Esophagus squamous epithelium (tissue), 5 donors: Measurements from ENCODE around the gene CLUH. TPM values are rescaled to one million over a fixed set of nuclear protein-coding genes. Genes with fewer than 3 reads are reported as not detected.

ENCODE experiments used
- DNase-seq: peaks from one replicate; lab custom pipeline; 2025; lab: John Stamatoyannopoulos, UW
- H3K27ac ChIP-seq, 4 donors: fragments of 200-600 bp; sonication (generic); one replicate each; pipeline ENCODE4 v1.5.1; 2016 to 2019; ENCODE audit warnings: mild to moderate bottlenecking in 1 of 4
- H3K27me3 ChIP-seq, 4 donors: fragments of 200-600 bp; sonication (generic); 1 replicate in 3 of 4; 2 replicates in 1 of 4; pipeline versions ENCODE4 v1.5.1 to v1.6.0; 2017 to 2021; ENCODE audit warnings: antibody characterized with exemption in 1 of 4
- H3K36me3 ChIP-seq, 3 donors: fragments of 200-600 bp; sonication (generic); one replicate each; pipeline ENCODE4 v1.5.1; 2016 to 2019
- H3K4me1 ChIP-seq, 3 donors: fragments of 200-600 bp; sonication (generic); one replicate each; pipeline ENCODE4 v1.5.1; 2017 to 2019
- H3K4me3 ChIP-seq, 4 donors: fragments of 200-600 bp; sonication (generic); 1 replicate in 3 of 4; 2 replicates in 1 of 4; pipeline ENCODE4 v1.5.1; 2016 to 2019; ENCODE audit warnings: mild to moderate bottlenecking in 2 of 4, moderate library complexity in 1 of 4
- H3K9me3 ChIP-seq, 3 donors: fragments of 200-600 bp; sonication (generic); one replicate each; pipeline ENCODE4 v1.5.1; 2016 to 2019
- POLR2A ChIP-seq, 4 donors: fragments of 450-650 bp; IDR thresholded peaks; one replicate each; pipeline ENCODE4 v1.6.1; 2017; ENCODE audit warnings: antibody characterized with exemption in 4 of 4, mild to moderate bottlenecking in 4 of 4, moderate library complexity in 3 of 4
- WGBS, 2 donors: methylation state at CpG; one replicate each; pipeline ENCODE4 v1.1.5; 2018; 5-methylcytosine and 5-hydroxymethylcytosine counted together
- intact Hi-C: fragments of 100-400 bp; cut with DNase I; formaldehyde crosslinking; loops from one replicate; pipeline ENCODE4 v1.15.0; 2022
- total RNA-seq, 4 donors: library from RNA; depleted of rRNA; stranded (reverse); fragments of >200 nt; gene quantifications; one replicate each; pipeline ENCODE4 v1.1.0, GENCODE V29; 2016
- TF ChIP-seq, protein P1 (sequence below), 6 experiments: fragments of 450-650 bp in 4 of 6; fragments of 200-600 bp in 2 of 6; sonication (generic) in 2 of 6; IDR thresholded peaks; one replicate each; pipeline ENCODE4 v1.5.1; 2016 to 2019; ENCODE audit warnings: antibody characterized with exemption in 6 of 6, mild to moderate bottlenecking in 4 of 6, moderate library complexity in 4 of 6
- donor health status: DM: yes; HTN: yes; CAD: no.

CLUH gene
- total RNA-seq, 4 donors from 2014 or later = 89.2 to 164 (median 136) TPM

DNA sequence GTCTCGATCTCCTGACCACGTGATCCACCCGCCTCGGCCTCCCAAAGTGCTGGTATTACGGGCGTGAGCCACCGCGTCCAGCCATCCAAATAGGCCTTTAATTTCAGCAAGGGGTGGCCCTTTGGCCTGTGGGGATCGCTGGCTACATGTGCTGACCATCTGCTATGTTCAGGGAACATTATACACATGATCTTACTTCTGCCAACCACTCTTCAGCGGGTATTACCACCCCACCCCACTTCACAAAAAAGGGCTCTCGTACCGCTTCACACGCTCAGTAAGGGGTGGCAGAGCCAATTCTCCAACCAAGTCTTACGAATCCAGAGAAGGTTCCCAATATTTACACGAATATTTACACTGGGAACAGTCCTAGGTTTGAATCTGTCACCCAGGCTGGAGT is 26.1 kb upstream of the CLUH start:
- Histone ChIP-seq H3K27ac (no peak overlapping the region), H3K4me3 (no peak overlapping the region), H3K4me1 (no peaks in the 10 kb centered on the region), H3K27me3 (peaks cover 0 to 11% (median 0%) of the 10 kb centered on the region in 4 donors), H3K9me3 (no peaks in the 10 kb centered on the region), H3K36me3 (no peaks in the 10 kb centered on the region)
- no peak for DNase-seq
- 88 to 91% methylated on average over 14 to 15 of the region's 15 CpGs for WGBS, 2 donors
- intact Hi-C loops = no loop called here
- no peak for TF ChIP-seq POLR2A (IDR thresholded peaks at IDR 0.05)
- TF ChIP-seq, protein P1, sequence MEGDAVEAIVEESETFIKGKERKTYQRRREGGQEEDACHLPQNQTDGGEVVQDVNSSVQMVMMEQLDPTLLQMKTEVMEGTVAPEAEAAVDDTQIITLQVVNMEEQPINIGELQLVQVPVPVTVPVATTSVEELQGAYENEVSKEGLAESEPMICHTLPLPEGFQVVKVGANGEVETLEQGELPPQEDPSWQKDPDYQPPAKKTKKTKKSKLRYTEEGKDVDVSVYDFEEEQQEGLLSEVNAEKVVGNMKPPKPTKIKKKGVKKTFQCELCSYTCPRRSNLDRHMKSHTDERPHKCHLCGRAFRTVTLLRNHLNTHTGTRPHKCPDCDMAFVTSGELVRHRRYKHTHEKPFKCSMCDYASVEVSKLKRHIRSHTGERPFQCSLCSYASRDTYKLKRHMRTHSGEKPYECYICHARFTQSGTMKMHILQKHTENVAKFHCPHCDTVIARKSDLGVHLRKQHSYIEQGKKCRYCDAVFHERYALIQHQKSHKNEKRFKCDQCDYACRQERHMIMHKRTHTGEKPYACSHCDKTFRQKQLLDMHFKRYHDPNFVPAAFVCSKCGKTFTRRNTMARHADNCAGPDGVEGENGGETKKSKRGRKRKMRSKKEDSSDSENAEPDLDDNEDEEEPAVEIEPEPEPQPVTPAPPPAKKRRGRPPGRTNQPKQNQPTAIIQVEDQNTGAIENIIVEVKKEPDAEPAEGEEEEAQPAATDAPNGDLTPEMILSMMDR (IDR thresholded peaks at IDR 0.05) = no peak

DNA sequence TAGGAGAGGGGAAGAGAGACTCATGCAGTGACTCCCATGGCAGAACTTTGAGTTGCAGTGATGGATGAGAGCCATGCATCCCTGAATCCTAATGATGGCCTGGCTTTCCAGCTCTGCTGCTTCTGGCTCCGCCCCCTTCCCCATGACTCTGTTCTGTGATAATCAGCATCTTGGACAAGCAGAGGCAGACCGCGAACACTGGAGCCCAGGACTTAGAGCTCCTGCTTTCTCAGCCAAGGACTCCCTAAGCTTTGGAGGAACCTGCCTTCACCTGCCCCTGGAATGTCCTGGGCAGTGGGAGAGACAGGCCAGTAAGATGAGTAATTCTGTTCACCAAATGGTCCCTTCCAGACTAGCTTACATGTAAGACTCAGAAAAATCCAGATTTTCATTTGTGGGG is 25.4 kb upstream of the CLUH start:
- DNase-seq = no peak
- Histone ChIP-seq H3K27ac (no peak overlapping the region), H3K4me3 (no peak overlapping the region), H3K9me3 (no peaks in the 10 kb centered on the region), H3K27me3 (peaks cover 0 to 9% (median 0%) of the 10 kb centered on the region in 4 donors), H3K4me1 (no peaks in the 10 kb centered on the region), H3K36me3 (no peaks in the 10 kb centered on the region)
- WGBS, 2 donors = 29 to 84% methylated on average over 3 of the region's 3 CpGs
- intact Hi-C loops = no loop called here
- TF ChIP-seq POLR2A (IDR thresholded peaks at IDR 0.05) = no peak
- TF ChIP-seq, protein P1 (IDR thresholded peaks at IDR 0.05) = no peak

DNA sequence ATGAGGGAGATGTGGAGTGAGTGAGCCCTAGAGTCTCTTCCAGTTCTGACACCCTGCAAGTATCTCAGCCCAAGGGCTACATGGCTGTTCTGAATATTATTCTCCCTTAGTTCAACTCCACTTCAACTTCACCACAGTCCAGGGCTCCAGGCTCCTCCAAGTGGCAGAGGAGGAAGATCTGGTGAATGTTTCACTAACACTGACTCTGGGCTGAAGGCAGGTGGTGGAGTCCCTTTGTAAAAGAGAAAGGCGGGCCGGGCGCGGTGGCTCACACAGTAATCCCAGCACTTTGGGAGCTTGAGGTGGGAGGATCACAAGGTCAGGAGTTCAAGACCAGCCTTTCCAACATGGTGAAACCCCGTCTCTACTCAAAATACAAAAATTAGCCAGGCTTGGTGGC is 24.3 kb upstream of the CLUH start:
- no peak for DNase-seq
- no peak overlapping the region for H3K4me3 ChIP-seq
- no peak overlapping the region for H3K27ac ChIP-seq
- TF ChIP-seq POLR2A (IDR thresholded peaks at IDR 0.05) = no peak
- TF ChIP-seq, protein P1 (IDR thresholded peaks at IDR 0.05) = no peak
- no peaks in the 10 kb centered on the region for H3K36me3 ChIP-seq
- intact Hi-C loops = no loop called here
- WGBS, 2 donors = 59 to 93% methylated on average over 2 to 5 of the region's 5 CpGs
- peaks cover 0 to 16% (median 0%) of the 10 kb centered on the region in 4 donors for H3K27me3 ChIP-seq
- no peaks in the 10 kb centered on the region for H3K4me1 ChIP-seq
- H3K9me3 ChIP-seq = no peaks in the 10 kb centered on the region

DNA sequence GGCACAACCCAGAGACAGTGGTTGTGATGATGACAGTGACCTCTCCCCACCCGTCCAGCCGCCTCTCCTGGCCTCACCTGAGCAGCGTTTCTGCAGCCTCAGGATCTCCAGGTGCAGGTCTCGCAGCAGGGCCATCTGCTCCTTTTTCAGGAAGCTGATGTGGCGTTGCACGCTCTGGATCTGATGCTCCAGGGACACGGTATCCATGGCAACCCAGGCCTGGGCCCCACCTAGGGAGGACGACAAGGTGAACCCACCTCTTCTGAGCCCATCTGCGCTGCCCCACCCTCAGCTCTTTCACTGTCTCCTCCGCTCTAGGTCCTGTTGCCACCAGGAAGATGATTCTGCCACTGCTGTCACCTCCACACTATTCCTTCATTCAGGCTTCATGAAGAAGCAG is 23.4 kb upstream of the CLUH start:
- Histone ChIP-seq H3K4me3 (no peak overlapping the region), H3K27me3 (peaks cover 0 to 17% (median 0%) of the 10 kb centered on the region in 4 donors), H3K4me1 (no peaks in the 10 kb centered on the region), H3K9me3 (no peaks in the 10 kb centered on the region), H3K27ac (no peak overlapping the region), H3K36me3 (no peaks in the 10 kb centered on the region)
- 80 to 88% methylated on average over 6 to 10 of the region's 10 CpGs for WGBS, 2 donors
- TF ChIP-seq, protein P1 (IDR thresholded peaks at IDR 0.05) = no peak
- no peak for TF ChIP-seq POLR2A (IDR thresholded peaks at IDR 0.05)
- DNase-seq = no peak
- intact Hi-C loops = no loop called here

DNA sequence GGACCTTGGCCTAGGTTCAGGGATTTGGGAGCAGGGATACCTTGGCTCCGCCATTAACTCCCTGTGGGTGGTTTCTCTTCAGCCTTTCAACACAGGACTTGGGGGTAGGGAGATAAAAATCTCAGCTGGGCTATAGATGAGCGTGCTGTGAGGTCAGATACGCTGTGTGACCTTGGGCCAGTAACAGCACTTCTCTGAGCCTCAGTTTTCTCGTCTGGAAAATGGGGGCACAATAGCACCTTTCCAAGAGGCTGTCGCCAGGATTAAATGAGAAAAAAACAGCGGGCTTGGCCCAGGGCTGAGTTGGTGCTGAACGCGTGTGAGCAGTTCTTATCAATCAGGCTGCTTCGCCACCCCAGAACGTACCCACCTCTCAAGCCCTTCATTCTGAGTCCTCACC is 20.2 kb upstream of the CLUH start:
- Histone ChIP-seq H3K27ac (no peak overlapping the region), H3K4me3 (no peak overlapping the region), H3K36me3 (no peaks in the 10 kb centered on the region), H3K9me3 (no peaks in the 10 kb centered on the region), H3K4me1 (no peaks in the 10 kb centered on the region), H3K27me3 (peaks cover 0 to 32% (median 0%) of the 10 kb centered on the region in 4 donors)
- DNase-seq = no peak
- intact Hi-C loops = no loop called here
- WGBS, 2 donors = 79 to 87% methylated on average over 9 to 10 of the region's 10 CpGs
- TF ChIP-seq POLR2A (IDR thresholded peaks at IDR 0.05) = no peak
- TF ChIP-seq, protein P1 (IDR thresholded peaks at IDR 0.05) = no peak
